WTC11 (cell line): Measurements from ENCODE around the gene NPVF. TPM values are rescaled to one million over a fixed set of nuclear protein-coding genes. Genes with fewer than 3 reads are reported as not detected.

Experiments used
- CREB1 ChIP-seq: sonication (generic); formaldehyde crosslinking; IDR thresholded peaks from 2 replicates; pipeline ENCODE4 v1.8.0; 2023; ENCODE audit warnings: mild to moderate bottlenecking, missing genetic modification reagents
- CTCF ChIP-seq: fragments of 200-600 bp; IDR thresholded peaks from 2 replicates; pipeline ENCODE4 v1.8.0; 2022; ENCODE audit warnings: antibody characterized with exemption
- E2F5 ChIP-seq: sonication (generic); formaldehyde crosslinking; IDR thresholded peaks from 2 replicates; pipeline ENCODE4 v1.8.1; 2022; ENCODE audit warnings: mild to moderate bottlenecking, moderate library complexity, missing genetic modification reagents
- EMX1 ChIP-seq: fragments of 250-450 bp; sonication (Bioruptor Pico); IDR thresholded peaks from 2 replicates; pipeline ENCODE4 v1.8.0; 2021; ENCODE audit warnings: mild to moderate bottlenecking
- ETV6 ChIP-seq: sonication (generic); formaldehyde crosslinking; IDR thresholded peaks from 2 replicates; pipeline ENCODE4 v1.8.1; 2022; ENCODE audit warnings: mild to moderate bottlenecking, missing genetic modification reagents
- FOXJ3 ChIP-seq: sonication (generic); formaldehyde crosslinking; IDR thresholded peaks from 2 replicates; pipeline ENCODE4 v1.9.0; 2021; ENCODE audit warnings: missing genetic modification reagents, mild to moderate bottlenecking, borderline replicate concordance
- FOXK1 ChIP-seq: sonication (generic); formaldehyde crosslinking; IDR thresholded peaks from 2 replicates; pipeline ENCODE4 v1.8.0; 2022; ENCODE audit warnings: mild to moderate bottlenecking, moderate library complexity, missing genetic modification reagents
- FOXP1 ChIP-seq: sonication (generic); formaldehyde crosslinking; IDR thresholded peaks from 2 replicates; pipeline ENCODE4 v1.8.0; 2022; ENCODE audit warnings: missing genetic modification reagents, mild to moderate bottlenecking, moderate library complexity, borderline replicate concordance
- HMGA2 ChIP-seq: fragments of 250-450 bp; sonication (Bioruptor Pico); IDR thresholded peaks from 2 replicates; pipeline ENCODE4 v1.4.0; 2021; ENCODE audit warnings: mild to moderate bottlenecking, moderate library complexity
- JUN ChIP-seq: sonication (generic); formaldehyde crosslinking; IDR thresholded peaks from 2 replicates; pipeline ENCODE4 v1.8.0; 2023; ENCODE audit warnings: mild to moderate bottlenecking, missing genetic modification reagents
- MAX ChIP-seq: sonication (generic); formaldehyde crosslinking; IDR thresholded peaks from 2 replicates; pipeline ENCODE4 v1.8.0; 2022; ENCODE audit warnings: mild to moderate bottlenecking, missing genetic modification reagents
- NFATC4 ChIP-seq: fragments of 250-450 bp; sonication (Bioruptor Pico); IDR thresholded peaks from 2 replicates; pipeline ENCODE4 v1.9.0; 2021; ENCODE audit warnings: mild to moderate bottlenecking
- NFE2L1 ChIP-seq: sonication (generic); formaldehyde crosslinking; IDR thresholded peaks from 2 replicates; pipeline ENCODE4 v1.8.1; 2023; ENCODE audit warnings: missing genetic modification reagents
- NFYB ChIP-seq: sonication (generic); formaldehyde crosslinking; conservative IDR thresholded peaks from 2 replicates; pipeline ENCODE4 v1.8.0; 2022; ENCODE audit warnings: low read depth, missing genetic modification reagents
- SP1 ChIP-seq: sonication (generic); formaldehyde crosslinking; conservative IDR thresholded peaks from 2 replicates; pipeline ENCODE4 v1.8.1; 2022; ENCODE audit warnings: missing genetic modification reagents
- TEAD1 ChIP-seq: sonication (generic); formaldehyde crosslinking; IDR thresholded peaks from 2 replicates; pipeline ENCODE4 v1.8.0; 2022; ENCODE audit warnings: mild to moderate bottlenecking, missing genetic modification reagents
- TEAD4 ChIP-seq: sonication (generic); formaldehyde crosslinking; IDR thresholded peaks from 2 replicates; pipeline ENCODE4 v1.8.0; 2022; ENCODE audit warnings: mild to moderate bottlenecking, missing genetic modification reagents
- USF1 ChIP-seq: sonication (generic); formaldehyde crosslinking; IDR thresholded peaks from 2 replicates; pipeline ENCODE4 v1.8.0; 2022; ENCODE audit warnings: mild to moderate bottlenecking, missing genetic modification reagents
- ZNF232 ChIP-seq: sonication (generic); formaldehyde crosslinking; IDR thresholded peaks from 2 replicates; pipeline ENCODE4 v1.8.0; 2022; ENCODE audit warnings: mild to moderate bottlenecking, missing genetic modification reagents
- ZNF396 ChIP-seq: fragments of 250-450 bp; sonication (Bioruptor Pico); IDR thresholded peaks from 2 replicates; pipeline ENCODE4 v1.8.0; 2021; ENCODE audit warnings: mild to moderate bottlenecking, moderate library complexity, borderline replicate concordance
- ZNF423 ChIP-seq: fragments of 250-450 bp; sonication (Bioruptor Pico); IDR thresholded peaks from 2 replicates; pipeline ENCODE4 v2.1.2; 2022; ENCODE audit warnings: mild to moderate bottlenecking, moderate library complexity
- ZNF671 ChIP-seq: fragments of 250-450 bp; sonication (Bioruptor Pico); IDR thresholded peaks from 2 replicates; pipeline ENCODE4 v1.8.0; 2021; ENCODE audit warnings: mild to moderate bottlenecking
- total RNA-seq: library from RNA; stranded (reverse); gene quantifications from 3 replicates; pipeline ENCODE4 v1.2.3, GENCODE V29; 2021
- TF ChIP-seq, protein P1 (sequence below): sonication (generic); formaldehyde crosslinking; IDR thresholded peaks from 2 replicates; pipeline ENCODE4 v1.8.0; 2023; ENCODE audit warnings: missing genetic modification reagents, mild to moderate bottlenecking, borderline replicate concordance
- TF ChIP-seq, protein P2 (sequence below): fragments of 250-450 bp; sonication (Bioruptor Pico); IDR thresholded peaks from 2 replicates; pipeline ENCODE4 v1.9.0; 2021; ENCODE audit warnings: moderate library complexity, mild to moderate bottlenecking, inconsistent platforms, borderline replicate concordance
- TF ChIP-seq, protein P3 (sequence below): fragments of 250-450 bp; sonication (Bioruptor Pico); IDR thresholded peaks from 2 replicates; pipeline ENCODE4 v1.8.0; 2021; ENCODE audit warnings: mild to moderate bottlenecking
- TF ChIP-seq, protein P4 (sequence below): sonication (generic); formaldehyde crosslinking; IDR thresholded peaks from 2 replicates; pipeline ENCODE4 v1.8.0; 2022; ENCODE audit warnings: mild to moderate bottlenecking, missing genetic modification reagents
- TF ChIP-seq, protein P5 (sequence below): sonication (generic); formaldehyde crosslinking; IDR thresholded peaks from 2 replicates; pipeline ENCODE4 v1.8.1; 2022; ENCODE audit warnings: missing genetic modification reagents, borderline replicate concordance

NPVF gene
- total RNA-seq, 1 experiment from 2014 or later, result not detected

GRCh38 chr7:25179771-25180591, 48.3 kb downstream of the NPVF start (continued):
- TF ChIP-seq, protein P1, sequence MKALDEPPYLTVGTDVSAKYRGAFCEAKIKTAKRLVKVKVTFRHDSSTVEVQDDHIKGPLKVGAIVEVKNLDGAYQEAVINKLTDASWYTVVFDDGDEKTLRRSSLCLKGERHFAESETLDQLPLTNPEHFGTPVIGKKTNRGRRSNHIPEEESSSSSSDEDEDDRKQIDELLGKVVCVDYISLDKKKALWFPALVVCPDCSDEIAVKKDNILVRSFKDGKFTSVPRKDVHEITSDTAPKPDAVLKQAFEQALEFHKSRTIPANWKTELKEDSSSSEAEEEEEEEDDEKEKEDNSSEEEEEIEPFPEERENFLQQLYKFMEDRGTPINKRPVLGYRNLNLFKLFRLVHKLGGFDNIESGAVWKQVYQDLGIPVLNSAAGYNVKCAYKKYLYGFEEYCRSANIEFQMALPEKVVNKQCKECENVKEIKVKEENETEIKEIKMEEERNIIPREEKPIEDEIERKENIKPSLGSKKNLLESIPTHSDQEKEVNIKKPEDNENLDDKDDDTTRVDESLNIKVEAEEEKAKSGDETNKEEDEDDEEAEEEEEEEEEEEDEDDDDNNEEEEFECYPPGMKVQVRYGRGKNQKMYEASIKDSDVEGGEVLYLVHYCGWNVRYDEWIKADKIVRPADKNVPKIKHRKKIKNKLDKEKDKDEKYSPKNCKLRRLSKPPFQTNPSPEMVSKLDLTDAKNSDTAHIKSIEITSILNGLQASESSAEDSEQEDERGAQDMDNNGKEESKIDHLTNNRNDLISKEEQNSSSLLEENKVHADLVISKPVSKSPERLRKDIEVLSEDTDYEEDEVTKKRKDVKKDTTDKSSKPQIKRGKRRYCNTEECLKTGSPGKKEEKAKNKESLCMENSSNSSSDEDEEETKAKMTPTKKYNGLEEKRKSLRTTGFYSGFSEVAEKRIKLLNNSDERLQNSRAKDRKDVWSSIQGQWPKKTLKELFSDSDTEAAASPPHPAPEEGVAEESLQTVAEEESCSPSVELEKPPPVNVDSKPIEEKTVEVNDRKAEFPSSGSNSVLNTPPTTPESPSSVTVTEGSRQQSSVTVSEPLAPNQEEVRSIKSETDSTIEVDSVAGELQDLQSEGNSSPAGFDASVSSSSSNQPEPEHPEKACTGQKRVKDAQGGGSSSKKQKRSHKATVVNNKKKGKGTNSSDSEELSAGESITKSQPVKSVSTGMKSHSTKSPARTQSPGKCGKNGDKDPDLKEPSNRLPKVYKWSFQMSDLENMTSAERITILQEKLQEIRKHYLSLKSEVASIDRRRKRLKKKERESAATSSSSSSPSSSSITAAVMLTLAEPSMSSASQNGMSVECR (CRISPR knock-in tag), result no peak
- TF ChIP-seq NFYB (no peak), USF1 (CRISPR knock-in tag) (peak; percentile 37; the same call in 1 of the 2 replicates), NFATC4 (CRISPR knock-in tag) (no peak), FOXP1 (no peak), FOXK1 (no peak), CTCF (peak; percentile 80), EMX1 (CRISPR knock-in tag) (no peak), E2F5 (no peak), MAX (CRISPR knock-in tag) (0 out of 2 replicates have a peak, but pooled peaks have one; percentile 52), TEAD4 (0 out of 2 replicates have a peak, but pooled peaks have one; percentile 39), ZNF671 (CRISPR knock-in tag) (no peak), FOXJ3 (CRISPR knock-in tag) (no peak), JUN (CRISPR knock-in tag) (no peak), ZNF396 (CRISPR knock-in tag) (no peak), ETV6 (CRISPR knock-in tag) (0 out of 2 replicates have a peak, but pooled peaks have one; percentile 27), SP1 (CRISPR knock-in tag) (peak; percentile 81), NFE2L1 (CRISPR knock-in tag) (no peak), TEAD1 (CRISPR knock-in tag) (peak; percentile 45; the same call in 1 of the 2 replicates), ZNF232 (CRISPR knock-in tag) (peak; percentile 22; the same call in 1 of the 2 replicates), HMGA2 (CRISPR knock-in tag) (no peak), ZNF423 (peak; percentile 7; the same call in 1 of the 2 replicates), CREB1 (CRISPR knock-in tag) (no peak)
- TF ChIP-seq, protein P2, sequence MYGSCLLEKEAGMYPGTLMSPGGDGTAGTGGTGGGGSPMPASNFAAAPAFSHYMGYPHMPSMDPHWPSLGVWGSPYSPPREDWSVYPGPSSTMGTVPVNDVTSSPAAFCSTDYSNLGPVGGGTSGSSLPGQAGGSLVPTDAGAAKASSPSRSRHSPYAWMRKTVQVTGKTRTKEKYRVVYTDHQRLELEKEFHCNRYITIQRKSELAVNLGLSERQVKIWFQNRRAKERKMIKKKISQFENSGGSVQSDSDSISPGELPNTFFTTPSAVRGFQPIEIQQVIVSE (CRISPR knock-in tag), result no peak
- TF ChIP-seq, protein P3, sequence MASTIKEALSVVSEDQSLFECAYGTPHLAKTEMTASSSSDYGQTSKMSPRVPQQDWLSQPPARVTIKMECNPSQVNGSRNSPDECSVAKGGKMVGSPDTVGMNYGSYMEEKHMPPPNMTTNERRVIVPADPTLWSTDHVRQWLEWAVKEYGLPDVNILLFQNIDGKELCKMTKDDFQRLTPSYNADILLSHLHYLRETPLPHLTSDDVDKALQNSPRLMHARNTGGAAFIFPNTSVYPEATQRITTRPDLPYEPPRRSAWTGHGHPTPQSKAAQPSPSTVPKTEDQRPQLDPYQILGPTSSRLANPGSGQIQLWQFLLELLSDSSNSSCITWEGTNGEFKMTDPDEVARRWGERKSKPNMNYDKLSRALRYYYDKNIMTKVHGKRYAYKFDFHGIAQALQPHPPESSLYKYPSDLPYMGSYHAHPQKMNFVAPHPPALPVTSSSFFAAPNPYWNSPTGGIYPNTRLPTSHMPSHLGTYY (CRISPR knock-in tag), result no peak
- TF ChIP-seq, protein P4, sequence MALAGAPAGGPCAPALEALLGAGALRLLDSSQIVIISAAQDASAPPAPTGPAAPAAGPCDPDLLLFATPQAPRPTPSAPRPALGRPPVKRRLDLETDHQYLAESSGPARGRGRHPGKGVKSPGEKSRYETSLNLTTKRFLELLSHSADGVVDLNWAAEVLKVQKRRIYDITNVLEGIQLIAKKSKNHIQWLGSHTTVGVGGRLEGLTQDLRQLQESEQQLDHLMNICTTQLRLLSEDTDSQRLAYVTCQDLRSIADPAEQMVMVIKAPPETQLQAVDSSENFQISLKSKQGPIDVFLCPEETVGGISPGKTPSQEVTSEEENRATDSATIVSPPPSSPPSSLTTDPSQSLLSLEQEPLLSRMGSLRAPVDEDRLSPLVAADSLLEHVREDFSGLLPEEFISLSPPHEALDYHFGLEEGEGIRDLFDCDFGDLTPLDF (CRISPR knock-in tag), result no peak
- TF ChIP-seq, protein P5, sequence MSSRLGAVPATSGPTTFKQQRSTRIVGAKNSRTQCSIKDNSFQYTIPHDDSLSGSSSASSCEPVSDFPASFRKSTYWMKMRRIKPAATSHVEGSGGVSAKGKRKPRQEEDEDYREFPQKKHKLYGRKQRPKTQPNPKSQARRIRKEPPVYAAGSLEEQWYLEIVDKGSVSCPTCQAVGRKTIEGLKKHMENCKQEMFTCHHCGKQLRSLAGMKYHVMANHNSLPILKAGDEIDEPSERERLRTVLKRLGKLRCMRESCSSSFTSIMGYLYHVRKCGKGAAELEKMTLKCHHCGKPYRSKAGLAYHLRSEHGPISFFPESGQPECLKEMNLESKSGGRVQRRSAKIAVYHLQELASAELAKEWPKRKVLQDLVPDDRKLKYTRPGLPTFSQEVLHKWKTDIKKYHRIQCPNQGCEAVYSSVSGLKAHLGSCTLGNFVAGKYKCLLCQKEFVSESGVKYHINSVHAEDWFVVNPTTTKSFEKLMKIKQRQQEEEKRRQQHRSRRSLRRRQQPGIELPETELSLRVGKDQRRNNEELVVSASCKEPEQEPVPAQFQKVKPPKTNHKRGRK (CRISPR knock-in tag), result no peak
